GM12874 (cell line): ENCODE data around the gene SYCE3.

Experiments
- TF ChIP-seq, protein P1 (sequence below): IDR thresholded peaks from 2 replicates; pipeline ENCODE4 v1.5.1; 2011; ENCODE audit warnings: low read depth, mild to moderate bottlenecking, control low read depth, low read length, moderate library complexity; ENCODE audit not compliant: insufficient read depth

The SYCE3 gene

DNA sequence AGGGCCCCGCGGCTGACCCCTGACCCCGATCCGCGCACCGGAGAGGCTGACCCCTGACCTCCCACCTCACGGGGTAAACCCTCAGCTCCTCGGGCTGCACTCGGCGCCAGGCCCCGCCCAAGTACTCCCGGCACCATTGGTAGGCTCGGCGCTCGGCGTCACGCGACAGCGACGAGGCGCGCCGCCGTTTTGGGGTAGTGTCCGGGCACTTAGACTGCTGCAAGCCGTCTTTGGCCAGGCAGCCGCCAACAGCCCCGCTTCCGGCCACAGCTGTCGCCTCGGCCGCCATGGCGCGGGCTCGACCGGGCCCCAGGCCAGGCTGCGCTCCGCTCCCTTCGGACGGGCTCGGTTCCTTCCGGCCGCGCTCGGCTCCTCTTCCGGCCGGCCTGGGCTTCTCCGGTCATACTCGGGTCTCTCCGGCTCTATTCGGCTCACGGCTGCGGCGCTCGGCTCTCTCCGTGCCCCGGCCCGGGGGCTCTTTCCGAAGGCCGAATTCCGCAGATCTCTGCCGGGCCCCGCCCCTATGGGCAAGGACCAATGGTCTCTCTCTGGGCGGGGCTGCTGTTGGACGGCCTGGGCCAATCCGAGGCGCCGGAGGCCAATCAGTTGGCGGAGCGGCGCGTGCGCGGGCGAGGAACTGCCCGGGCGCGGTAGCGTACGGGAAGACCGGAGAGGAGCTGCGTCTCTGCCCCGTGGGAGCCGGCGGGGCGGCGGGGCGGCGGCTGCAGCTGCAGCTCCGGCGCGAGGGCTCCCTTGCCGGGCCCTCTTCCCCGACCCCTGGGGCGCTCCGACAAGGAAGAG is 20.0 kb upstream of the SYCE3 start, which contains the start of gene CHKB:
Gene CHKB, minus strand, starts transcription at position 357 of the 801 bp plus-strand sequence. Its CDS starts 68 bp downstream, at position 289.
- TF ChIP-seq, protein P1, sequence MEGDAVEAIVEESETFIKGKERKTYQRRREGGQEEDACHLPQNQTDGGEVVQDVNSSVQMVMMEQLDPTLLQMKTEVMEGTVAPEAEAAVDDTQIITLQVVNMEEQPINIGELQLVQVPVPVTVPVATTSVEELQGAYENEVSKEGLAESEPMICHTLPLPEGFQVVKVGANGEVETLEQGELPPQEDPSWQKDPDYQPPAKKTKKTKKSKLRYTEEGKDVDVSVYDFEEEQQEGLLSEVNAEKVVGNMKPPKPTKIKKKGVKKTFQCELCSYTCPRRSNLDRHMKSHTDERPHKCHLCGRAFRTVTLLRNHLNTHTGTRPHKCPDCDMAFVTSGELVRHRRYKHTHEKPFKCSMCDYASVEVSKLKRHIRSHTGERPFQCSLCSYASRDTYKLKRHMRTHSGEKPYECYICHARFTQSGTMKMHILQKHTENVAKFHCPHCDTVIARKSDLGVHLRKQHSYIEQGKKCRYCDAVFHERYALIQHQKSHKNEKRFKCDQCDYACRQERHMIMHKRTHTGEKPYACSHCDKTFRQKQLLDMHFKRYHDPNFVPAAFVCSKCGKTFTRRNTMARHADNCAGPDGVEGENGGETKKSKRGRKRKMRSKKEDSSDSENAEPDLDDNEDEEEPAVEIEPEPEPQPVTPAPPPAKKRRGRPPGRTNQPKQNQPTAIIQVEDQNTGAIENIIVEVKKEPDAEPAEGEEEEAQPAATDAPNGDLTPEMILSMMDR, result no peak

GRCh38 chr22:50581950-50582492 is 19.3 kb upstream of the SYCE3 start:
- TF ChIP-seq, protein P1, result no peak

GRCh38 chr22:50581031-50581949 is 18.6 kb upstream of the SYCE3 start:
- TF ChIP-seq, protein P1, result no peak

- TF ChIP-seq, protein P1, result no peak
Measured at GRCh38 chr22:50579752-50580151, 17.0 kb upstream of the SYCE3 start.

DNA sequence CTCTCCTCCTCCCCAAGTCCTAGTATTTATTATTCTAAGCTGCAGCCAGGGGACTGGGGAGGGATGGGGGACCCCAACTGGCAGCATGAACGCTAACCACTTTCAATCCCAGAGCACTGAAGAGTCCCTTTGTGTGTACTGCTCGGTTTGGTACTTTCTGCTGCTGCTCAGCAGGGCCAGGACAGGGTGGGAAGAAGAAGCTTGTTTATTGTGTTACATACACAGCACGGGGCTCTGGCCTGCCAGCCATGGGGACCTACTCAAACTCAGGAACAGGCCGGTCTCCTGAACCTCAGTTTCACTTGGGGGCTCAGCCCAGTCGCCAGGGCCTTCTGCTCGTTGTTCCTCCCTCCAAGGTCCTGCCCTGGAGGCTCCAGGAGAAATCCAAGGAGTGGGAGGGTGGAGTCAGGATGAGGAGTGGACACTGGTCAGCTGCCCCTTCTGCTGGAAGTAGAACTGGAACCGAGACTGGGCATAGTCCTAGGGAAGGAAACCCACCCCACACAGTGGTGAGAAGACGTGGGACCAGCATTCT is 16.1 kb upstream of the SYCE3 start:
- TF ChIP-seq, protein P1, result no peak

- TF ChIP-seq, protein P1, result no peak
Measured at GRCh38 chr22:50577987-50578775, 15.5 kb upstream of the SYCE3 start, which contains the start of gene CPT1B. Gene CPT1B, minus strand, starts transcription at chr22:50578427. Its CDS starts 512 bp downstream, at chr22:50577915.

DNA sequence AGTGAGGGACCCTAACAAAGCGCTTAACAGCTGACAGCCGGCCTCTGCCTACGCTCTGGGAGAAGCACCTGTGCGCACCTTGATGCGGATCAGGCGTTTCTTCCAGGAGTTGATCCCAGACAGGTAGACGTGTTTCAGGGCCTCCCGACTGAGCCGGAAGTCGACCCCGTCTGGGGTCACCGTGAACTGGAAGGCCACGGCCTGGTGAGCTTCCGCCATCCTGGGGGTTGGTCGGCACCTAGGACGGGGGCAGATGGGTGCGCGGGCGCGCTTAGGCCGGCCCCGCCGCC is 14.9 kb upstream of the SYCE3 start:
- TF ChIP-seq, protein P1, result no peak
